T follicular helper cell (primary cell): ENCODE data around the gene SSTR3.
"Not testable (repeated sequence)": the region's sequence is repeated elsewhere in the genome, so short reads cannot be mapped to it uniquely, and the experiment has no call there.

Experiments used
- DNase-seq: peaks from one replicate; pipeline ENCODE4 v3.0.0-alpha.2; 2020; ENCODE audit warnings: low read depth
- total RNA-seq, 2 experiments: gene quantifications; one replicate each; lab custom pipeline; 2026; lab: John Stamatoyannopoulos, UW

Gene SSTR3
- total RNA-seq: 3.1 to 5.2 reads per million in 2 experiments

- no peak for DNase-seq
Measured at GRCh38 chr22:37212174-37212906, at the start of gene SSTR3. Gene SSTR3, minus strand, starts transcription at chr22:37212477. Its CDS starts 4,674 bp downstream, at chr22:37207803.

- peak; percentile 41 for DNase-seq
Measured at GRCh38 chr22:37260901-37261336, 48.6 kb upstream of the SSTR3 start.

GRCh38 chr22:37260155-37260795 lies 48.0 kb upstream of the SSTR3 start:
- DNase-seq: no peak

- no peak for DNase-seq
Measured at GRCh38 chr22:37259540-37260029, 47.3 kb upstream of the SSTR3 start.

- DNase-seq: no peak
Measured at GRCh38 chr22:37258753-37259401, 46.6 kb upstream of the SSTR3 start.

- no peak for DNase-seq
Measured at GRCh38 chr22:37258005-37258752, 45.9 kb upstream of the SSTR3 start.

- no peak for DNase-seq
Measured at GRCh38 chr22:37256075-37256726, 43.9 kb upstream of the SSTR3 start.

- DNase-seq: no peak
Measured at GRCh38 chr22:37255558-37256006, 43.3 kb upstream of the SSTR3 start.

- no peak for DNase-seq
Measured at GRCh38 chr22:37254867-37255233, 42.6 kb upstream of the SSTR3 start.

- DNase-seq: no peak
Measured at GRCh38 chr22:37254209-37254866, 42.1 kb upstream of the SSTR3 start.

GRCh38 chr22:37253126-37253660 lies 40.9 kb upstream of the SSTR3 start:
- DNase-seq: no peak

- not testable (repeated sequence) for DNase-seq
Measured at GRCh38 chr22:37251836-37252235, 39.6 kb upstream of the SSTR3 start.

- DNase-seq: no peak
Measured at GRCh38 chr22:37249986-37250385, 37.7 kb upstream of the SSTR3 start.

GRCh38 chr22:37248251-37248650 lies 36.0 kb upstream of the SSTR3 start:
- no peak for DNase-seq

GRCh38 chr22:37245740-37246139 lies 33.5 kb upstream of the SSTR3 start:
- DNase-seq: no peak

GRCh38 chr22:37244922-37245722 lies 32.8 kb upstream of the SSTR3 start:
- DNase-seq: no peak

GRCh38 chr22:37244114-37244921 lies 32.0 kb upstream of the SSTR3 start, which contains the start of gene RAC2:
Gene RAC2, minus strand, starts transcription at chr22:37244269. Its CDS starts 121 bp downstream, at chr22:37244148.
- peak; percentile 77 for DNase-seq

- no peak for DNase-seq
Measured at GRCh38 chr22:37243402-37244113, 31.3 kb upstream of the SSTR3 start.
